Measurements from ENCODE around the gene NPVF.
A peak's percentile ranks its signal among the peaks of the same experiment; 100 is the strongest.

The NPVF gene, protein sequence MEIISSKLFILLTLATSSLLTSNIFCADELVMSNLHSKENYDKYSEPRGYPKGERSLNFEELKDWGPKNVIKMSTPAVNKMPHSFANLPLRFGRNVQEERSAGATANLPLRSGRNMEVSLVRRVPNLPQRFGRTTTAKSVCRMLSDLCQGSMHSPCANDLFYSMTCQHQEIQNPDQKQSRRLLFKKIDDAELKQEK

DNA sequence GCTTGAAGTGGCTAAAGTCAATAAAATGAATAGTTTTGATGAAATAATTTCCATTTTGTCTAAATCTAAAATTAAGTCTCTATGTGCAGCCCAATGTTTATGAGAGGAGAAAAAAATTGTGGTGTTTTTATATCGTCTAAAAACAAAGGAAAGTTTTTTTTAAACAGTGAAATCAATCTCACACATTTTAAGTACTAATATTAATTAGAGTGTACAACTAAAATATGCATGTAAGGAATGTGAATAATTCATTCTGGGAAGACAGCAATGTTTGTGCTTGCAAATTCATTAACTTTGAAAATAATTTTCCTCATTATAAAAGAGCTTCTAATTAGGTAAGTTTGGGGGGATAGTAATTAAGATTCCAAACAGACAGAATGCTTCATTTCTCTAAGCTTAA, at the start of gene NPVF:
NPVF (minus strand) TSS at position 101 of the 400 bp plus-strand sequence; CDS start at position 54, 47 bp downstream.
- DNase-seq: no peak

DNA sequence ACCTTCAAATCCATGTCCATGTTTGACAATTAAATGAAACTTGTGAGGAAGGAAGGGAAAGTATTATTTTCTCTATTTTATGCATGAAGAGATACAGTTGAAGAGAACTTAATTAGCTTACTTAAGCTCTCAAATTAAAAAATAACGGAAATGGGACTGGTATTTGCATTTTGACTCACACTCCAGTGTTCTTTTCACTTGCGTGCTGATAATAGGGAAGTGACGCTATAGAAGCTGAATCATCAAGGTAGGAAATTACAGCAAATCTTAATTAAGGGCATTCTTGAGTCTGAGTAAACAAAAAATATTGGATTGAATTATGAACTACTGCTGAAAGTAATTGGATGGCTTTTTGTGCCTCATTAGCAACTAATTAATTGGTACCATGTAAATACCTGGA, 44.0 kb upstream of the NPVF start:
- no peak for DNase-seq

DNA sequence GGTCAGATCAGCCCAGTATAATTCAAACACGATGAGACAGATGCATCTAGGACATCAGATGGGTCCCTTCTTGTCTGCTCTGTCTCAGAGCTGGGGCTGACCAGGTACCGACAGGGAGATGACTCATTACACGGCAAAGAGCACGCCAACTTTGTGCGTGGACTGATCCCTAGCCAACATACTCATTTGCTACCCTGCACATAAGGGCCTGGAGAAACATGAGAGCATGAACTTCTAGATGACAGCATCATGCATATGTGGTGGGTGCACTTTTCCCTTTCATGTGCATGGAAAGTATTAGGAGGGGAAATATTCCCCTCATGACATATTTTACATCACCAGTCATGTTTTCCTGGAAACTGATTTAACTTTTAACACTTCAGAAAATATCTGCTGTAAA, 35.1 kb upstream of the NPVF start:
- no peak for DNase-seq

DNA sequence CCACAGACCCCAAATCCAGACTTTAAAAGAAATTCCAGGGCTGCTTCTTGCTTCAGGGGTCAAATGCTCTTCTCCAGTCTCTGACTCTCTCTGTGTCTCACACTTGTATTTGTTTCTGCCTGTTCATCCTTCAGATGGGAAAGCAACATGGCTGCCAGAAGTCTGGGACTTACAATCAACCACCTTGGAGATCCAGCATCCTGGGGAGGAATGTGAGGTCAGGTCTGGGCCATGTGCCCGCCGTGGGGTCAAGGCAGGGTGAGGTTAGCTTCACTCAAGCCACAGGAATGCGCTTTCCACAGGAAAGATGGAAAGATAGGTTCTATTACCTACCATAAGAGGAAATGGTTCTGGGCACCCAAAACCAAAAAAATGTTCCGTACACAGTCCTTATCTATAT, 34.3 kb upstream of the NPVF start:
- no peak for DNase-seq

DNA sequence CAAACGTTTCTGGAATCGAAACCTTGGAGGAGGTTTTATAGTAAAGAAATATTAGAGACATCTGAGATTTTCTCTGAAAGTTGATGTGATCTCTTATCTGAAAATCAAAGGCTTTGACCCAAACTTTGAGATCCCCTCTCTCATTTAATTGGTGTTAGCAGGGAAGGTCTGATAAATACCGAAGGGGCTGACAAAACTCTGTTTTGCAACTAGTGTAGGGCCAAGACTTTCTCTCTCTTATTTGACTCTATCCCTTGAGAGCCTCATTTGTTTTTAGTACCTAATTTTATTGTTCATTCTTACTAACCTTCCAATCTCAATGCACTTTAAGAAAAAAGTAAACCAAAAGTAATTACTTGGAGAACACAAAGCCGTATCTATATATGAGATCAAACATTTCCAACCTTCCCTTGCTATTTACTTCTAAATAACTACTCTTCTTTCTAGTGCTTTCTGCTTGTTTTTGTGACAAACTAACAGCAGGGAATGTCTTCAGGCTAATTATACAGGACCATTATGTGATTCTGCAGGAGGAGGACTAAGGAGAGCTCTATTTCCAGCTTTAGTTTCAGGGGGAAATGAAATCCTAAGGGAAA, 33.4 kb upstream of the NPVF start:
- no peak for DNase-seq

DNA sequence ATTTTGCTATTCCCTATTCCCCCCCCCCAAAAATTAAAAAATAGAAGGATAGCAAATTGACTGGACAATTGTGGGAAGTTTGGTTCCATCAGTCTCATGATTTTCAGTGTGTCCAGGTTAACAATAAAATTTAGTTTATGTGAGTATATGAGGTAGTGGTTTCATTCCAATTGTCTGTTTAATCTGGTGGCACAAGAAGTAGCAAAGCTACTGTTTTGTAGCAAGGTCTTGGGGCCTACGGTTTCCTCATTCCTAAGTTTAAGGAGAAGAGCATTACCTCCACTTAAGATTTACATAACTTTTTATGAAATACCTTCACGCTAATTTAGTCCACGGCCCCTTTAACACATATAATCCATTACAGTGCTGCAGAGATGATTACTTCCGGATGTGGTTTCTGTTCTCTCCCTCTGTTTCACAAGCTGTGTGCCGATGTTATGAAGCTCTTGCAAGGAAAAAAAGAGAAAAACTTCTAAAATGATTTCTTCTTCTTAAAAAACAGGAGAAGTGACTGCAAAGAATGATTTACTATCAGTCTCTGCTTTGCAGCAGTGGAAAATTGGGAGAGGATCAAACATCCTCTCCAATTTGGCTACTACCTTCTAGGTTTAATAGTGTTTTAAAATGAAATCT, 32.7 kb upstream of the NPVF start:
- no peak for DNase-seq

DNA sequence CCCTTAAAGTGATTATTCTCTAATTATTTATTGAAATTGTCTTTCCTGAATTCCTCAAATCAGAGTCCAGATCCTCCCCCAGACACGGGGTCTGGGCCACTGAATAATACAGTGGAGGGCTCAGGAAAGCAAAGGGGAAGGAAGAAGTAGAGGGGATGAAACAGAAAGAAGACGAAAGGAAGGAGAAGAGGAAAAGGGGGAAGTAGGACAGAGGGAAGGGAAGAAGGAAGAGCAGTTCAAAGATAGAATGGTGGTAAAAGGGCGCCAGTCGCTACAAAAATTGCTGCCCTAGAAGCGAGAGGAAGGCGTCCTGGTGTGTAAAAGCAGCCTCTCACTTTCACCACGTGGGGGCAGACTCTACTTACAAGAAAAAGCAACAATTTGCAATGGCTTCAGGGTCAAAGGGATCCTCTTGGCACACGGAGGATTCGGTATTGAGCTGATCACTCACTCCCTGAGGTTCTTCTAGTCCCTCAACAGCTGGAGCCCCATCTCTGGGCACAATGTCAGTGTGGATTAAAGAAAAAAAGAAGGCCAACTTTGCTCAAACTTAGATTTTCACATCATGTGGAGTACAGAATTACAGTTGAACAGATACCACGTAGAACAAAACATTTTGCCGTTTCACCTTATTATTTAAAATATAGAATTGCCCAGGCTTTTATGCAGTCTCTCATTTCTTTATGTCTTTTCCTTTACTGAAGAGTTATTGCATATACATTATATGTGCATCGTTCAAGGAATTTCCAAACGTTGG, 31.4 kb upstream of the NPVF start:
- peak; percentile 82 for DNase-seq

DNA sequence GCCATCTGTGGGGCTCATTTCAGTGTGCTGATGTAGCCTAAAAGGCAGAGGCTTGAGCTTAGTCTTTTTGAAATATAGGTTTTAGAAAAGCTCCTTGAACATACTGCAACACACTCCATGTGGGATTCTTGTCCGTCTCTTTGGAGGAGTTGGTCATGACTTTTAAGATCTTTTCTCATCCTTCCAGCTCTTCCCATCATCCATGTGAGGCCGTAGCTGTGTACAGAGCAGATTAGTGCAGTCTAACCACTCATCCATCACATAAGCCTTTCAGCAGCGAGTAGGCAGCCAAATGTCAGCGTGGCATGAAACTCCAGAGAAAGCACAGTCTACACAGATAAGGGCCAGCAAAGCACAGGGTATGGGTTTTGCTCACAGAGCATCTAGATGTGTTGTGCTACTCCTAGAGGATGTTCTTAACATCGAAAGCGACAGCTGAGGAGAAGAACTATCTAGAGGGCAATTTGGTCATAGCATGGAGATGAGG, 28.1 kb upstream of the NPVF start:
- DNase-seq: no peak

DNA sequence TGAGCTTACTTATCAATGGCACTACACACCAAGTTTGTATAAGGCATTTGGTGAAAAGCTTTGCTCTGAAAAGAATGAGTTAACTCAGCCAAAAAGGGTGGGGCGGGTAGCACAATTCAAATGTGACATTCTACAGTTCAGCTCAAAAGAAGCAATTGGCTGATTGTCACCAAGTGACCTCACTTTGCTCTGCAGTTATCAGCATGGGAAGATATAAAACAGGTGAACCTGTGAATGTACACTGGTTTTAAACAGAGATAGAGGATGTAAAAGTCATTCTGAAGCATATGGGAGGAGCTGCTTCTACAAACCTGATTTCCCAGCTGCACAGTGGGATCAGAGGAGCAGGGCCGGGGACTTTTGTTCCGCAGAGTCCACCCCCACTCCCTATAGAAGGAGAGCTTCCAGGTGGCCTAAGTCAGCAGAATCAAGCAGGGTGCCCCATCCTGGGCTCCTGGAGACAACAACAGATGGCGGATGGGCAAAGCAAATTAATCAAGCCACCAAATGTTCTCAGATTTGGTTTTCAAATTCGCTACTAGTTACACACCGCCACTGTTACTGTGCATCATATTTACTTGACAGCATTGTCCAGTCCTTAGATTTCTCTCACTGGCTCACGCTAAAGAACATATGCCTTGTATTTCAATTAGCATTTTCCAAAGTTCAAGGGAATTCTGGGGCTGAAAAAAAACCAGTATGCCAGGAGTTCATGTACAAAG, 27.5 kb upstream of the NPVF start:
- no peak for DNase-seq

DNA sequence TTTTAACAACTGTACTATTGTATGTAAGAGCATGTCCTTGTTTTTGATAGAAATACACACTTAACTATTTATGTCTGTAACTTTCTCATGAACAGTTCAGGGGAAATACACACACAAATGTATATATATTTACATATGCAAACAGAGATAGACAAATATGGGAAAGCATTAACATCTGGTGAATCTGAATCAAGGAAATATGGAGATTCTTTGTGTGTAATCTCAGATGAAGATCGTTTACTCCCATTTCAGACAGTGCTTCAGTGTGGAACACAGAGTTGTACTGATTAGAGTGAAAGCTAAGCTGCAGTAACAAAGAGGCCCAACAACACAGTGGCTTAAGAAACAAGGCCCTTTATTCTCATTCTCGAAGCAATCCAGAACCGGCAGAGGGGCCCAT, 26.3 kb upstream of the NPVF start:
- DNase-seq: no peak

DNA sequence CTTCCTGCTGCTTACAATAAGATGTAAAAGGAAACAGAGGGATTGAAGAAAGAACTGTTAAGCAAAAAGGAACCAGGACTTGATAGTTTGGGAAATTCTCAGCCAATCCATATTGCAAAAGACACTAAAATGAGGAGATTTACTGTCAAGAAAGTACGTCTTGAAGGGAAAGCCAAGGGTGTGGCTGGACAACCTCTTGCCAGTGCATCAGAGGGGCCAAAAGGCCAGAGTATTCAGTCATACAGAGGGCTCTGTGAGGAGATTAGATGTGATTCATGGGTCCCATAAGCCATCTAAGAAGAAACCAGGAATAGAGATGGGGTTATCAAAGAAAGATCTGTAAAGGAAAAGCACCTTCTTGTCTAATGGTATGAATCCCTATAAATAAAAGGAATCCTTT, 25.4 kb upstream of the NPVF start:
- DNase-seq: no peak

DNA sequence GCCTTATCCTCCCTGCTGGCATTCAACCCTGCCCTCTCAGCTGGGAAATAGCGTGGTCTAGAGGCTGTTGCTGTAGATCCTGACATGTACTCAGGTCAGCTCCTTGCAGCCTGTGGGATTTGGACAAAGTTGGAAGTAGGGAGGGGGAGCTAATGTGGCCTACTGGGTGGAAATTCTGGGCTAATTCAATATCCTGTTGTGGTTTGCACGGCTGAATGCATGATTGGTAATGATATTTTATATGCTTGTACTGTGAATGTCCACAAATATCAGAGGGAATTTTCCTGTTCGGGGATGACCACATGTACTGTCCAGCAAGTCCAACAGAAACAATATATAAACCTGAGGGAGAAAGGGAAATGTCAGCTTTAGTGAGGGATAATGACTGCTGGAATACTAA, 22.1 kb upstream of the NPVF start:
- no peak for DNase-seq

DNA sequence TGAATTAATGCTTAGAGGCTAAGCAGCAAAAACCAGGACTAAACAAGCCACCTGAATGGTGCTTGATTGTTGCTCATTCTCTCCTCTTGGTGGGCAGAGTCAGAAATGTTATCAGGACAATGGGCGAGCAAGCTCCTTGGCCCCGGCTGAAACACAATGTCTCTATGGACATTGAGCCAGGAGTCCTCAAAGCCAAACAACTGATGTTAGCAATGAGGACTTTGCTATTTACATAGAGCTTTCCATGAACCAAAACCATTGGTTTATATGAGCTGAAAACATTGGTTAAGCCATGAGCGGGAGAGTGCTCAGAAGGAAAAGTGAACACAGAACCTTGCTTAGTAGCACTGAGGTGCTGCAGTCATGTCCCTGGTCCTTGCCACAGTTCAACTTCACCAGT, 21.5 kb upstream of the NPVF start:
- DNase-seq: no peak

DNA sequence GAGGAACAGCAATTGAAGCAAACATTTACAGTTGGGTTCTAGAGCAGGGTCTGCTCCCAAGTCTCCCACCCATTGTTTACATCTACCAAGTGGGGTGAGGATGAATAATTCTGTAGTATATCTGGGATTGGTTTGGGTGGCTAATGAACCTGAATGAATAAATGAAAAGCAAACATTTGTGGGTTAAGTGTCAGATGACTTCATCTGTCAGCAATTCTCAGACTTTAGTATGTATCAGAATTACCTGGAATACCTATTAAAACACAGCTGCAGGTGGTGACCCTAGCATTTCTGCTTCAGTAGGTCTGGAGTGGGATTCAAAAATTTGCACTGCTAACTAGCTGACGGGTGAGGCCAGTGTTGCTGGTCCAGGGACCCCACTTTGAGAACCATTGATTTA, 18.0 kb upstream of the NPVF start:
- DNase-seq: no peak

DNA sequence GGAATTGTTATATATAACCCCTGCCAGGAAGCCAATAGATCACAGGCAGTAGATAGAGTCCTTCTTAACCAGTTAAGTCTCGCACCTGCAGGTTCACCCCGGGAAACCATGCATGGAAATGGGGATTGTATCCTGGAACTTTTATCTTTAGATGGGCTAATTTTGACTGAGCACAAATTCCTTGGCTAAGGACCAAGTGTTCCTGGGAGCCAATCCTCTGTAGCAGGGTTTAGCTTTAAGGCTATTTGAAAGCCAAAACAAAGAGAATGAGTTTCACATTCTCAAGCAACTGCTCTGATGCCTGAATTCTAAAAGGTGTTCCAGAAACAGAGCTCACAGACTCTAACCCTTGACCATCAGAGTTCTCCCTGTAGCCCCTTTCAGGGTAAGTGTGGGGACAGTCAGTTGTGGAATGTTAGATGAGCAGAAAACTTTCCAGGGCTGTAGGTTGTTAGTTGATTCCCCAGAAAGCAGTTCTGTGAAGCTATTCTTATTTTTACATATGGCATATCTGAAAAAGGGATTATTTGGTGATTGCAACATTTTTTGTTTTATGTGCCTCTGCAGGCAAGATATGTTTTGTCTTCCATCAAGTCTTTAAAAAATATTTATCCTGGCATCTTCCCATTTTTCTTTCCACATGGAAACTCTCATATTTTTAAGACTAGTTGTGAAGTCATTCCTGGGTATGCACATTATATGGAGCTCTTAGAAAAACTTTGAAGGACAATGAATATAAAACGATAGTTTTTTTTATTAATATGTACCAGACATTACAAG, 16.2 kb upstream of the NPVF start:
- DNase-seq: no peak

DNA sequence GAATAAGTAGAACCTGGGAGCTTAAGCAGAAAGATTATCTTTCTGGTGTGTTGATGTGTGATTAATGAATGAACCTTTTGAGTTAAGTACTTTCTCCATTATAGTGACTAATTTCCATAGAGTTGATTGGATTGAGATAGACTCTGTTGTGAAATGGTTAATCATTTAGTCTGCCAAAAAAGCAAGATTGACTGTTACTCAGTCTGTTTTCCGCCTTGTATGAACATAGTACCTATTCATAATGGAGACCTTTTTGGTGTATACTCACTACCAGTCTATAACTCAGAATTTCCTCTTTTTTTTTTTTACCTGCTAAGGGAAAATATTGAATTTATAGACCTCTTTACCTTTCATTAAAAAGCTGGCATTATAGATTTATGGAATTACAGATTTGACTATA, 14.4 kb upstream of the NPVF start:
- DNase-seq: no peak

DNA sequence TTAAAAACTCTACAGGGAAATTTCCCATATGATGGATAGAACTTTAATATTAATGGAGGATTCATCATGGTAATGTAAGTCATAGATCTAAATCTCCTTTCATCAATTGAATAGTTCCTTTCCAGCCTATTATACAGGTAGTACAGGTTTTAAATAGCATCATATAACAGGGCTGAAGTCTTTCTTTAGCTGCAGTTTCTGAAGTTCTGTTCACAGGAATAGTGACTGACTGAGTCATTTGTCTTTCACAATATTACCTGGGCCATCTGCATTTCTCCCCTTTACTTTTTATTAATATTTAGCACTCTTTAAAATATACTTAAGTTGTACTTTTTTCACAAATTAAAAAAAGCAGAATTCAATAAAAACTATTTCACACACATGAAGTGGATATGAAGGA, 12.6 kb upstream of the NPVF start:
- no peak for DNase-seq

DNA sequence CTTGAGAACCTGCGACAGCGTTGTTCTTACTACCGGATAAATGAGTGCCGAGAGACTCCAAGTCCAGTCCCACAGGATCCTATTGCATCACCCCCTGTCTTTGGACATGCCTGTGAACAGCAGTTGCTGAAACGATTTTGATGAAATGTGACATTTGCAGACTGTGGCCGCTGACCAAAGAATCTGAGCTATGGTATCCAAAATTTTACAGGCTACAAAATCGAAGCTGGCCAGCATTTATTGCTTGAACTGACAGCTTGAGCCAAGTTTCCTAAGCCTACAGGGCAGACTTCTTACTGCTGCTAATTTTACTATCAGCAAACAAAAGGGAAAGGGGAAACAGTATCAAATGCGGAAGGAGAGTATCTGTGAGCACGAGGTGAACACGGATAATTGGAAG, 12.1 kb upstream of the NPVF start:
- DNase-seq: no peak

DNA sequence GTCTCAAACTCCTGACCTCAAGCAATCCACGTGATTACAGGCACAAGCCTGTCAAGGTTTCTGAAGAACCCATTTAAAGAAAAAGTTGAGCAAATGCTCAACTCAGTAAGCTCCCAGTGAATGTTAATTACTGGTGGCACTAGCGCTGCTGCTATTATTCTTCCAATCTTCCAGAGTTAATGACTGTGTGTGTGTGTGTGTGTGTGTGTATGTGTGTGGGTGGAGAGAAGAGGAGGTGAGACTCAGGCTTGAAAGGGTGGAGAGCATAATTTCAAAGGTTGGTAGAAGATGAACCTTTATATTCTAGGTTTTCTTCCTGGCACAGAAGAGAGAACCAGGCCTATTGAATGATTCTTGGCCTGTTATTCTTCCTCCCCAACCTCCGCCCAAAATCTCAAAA, 11.6 kb upstream of the NPVF start:
- DNase-seq: no peak

DNA sequence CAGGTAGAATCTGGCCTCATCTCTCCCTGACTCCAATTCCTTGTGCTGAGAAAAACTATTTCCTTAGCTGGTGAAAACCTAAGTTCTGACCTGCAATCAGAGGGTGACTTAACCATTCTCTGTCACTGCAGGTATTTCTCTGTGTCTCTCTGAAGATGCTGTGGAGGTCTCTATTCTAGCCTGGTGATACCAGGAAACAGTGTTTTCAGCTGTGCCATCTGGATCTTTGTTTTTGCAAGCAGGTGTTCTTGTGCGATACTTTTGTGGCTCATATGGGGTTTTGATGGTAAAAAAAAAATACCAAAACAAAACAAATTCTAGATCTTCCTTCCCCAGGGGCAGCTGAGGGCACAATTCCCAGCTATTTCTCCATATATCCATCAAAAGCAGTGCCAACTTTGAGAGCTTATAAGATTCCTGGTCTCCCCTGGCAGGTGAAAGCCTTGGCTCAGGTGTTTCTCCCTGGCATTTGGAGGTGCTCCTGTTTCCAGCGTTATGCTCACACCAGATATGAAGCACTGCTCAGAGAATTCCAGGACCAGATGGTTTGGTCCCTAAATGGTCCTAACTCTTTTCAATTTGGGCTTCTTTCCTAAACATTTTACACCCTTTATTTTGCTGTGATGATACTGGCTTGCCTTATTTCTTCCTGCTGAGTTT, 9.9 kb upstream of the NPVF start:
- no peak for DNase-seq

DNA sequence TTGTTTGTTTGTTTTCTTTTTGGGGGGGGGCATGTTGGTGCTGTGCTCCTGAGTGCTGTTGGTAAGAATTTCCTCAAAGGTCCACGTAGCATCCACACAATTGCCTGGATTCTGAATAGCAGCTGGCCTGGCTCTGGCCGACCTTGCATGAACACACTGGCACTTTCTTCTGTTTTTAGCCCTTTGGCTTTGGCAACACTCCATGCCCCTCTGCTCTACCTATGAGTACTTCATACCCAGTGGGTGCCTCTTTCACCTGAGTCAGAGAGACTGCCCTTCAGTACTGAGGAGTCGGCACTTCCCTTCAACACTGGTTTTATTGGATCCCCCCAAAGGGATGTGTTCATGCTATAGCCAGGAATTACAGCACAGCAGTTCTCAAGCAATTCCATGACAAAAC, 7.2 kb upstream of the NPVF start:
- no peak for DNase-seq

DNA sequence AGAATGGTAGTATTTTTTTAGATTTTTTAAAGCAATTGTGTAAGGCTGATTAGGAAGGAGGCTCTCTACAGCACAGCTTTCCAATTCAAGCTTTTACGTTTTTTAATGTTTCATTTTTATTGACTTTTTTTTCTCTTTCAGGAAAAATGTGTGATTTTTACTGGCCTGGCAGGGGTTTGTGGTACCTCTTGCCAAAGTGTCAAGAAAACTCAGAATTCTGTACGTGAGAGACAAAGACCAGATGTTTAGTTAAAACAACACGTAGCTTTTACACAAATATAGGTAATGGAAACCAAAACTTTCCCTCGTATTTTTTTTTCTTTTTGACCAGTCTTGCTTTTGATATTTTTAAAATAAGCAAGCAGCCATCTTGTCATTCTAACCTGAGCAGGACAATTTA, 6.0 kb upstream of the NPVF start:
- DNase-seq: no peak

Data from COR-L47 (cell line).